Uterus (tissue), 2 donors: ENCODE data around the gene CSTB.

Experiments used
- CTCF ChIP-seq, 4 experiments: fragments of 200-600 bp in 2 of 4; fragments of 450-650 bp in 2 of 4; sonication (generic) in 2 of 4; IDR thresholded peaks; one replicate each; pipeline ENCODE4 v1.5.1; 2016 to 2019; ENCODE audit warnings: antibody characterized with exemption in 4 of 4, mild to moderate bottlenecking in 2 of 4, moderate library complexity in 1 of 4
- POLR2A ChIP-seq, 2 donors: fragments of 450-650 bp; IDR thresholded peaks; one replicate each; pipeline ENCODE4 v1.6.1; 2016; ENCODE audit warnings: antibody characterized with exemption in 2 of 2, mild to moderate bottlenecking in 1 of 2, moderate library complexity in 1 of 2

GRCh38 chr21:43782431-43783097 lies 6.5 kb upstream of the CSTB start:
- TF ChIP-seq CTCF (IDR thresholded peaks at IDR 0.05) (no peak), POLR2A (IDR thresholded peaks at IDR 0.05) (no peak)
